H9 (cell line): Measurements from ENCODE around the gene RAB40C. TPM values are rescaled to one million over a fixed set of nuclear protein-coding genes. Genes with fewer than 3 reads are reported as not detected.

ENCODE experiments used
- DNase-seq: peaks from one replicate; pipeline ENCODE4 v3.0.0-alpha.2; 2017
- H2AFZ ChIP-seq: one replicate; pipeline ENCODE4 v1.6.1; 2013; ENCODE audit warnings: mild to moderate bottlenecking, low read length, control low read depth, moderate library complexity
- H2AK5ac ChIP-seq: 2 replicates; pipeline ENCODE4 v1.6.1; 2013; ENCODE audit warnings: low read length, control low read depth, mixed read lengths; ENCODE audit not compliant: insufficient read length
- H2BK120ac ChIP-seq: one replicate; pipeline ENCODE4 v1.6.1; 2013; ENCODE audit warnings: low read depth, mild to moderate bottlenecking, low read length, control low read depth, inconsistent platforms; ENCODE audit not compliant: poor library complexity, severe bottlenecking
- H2BK12ac ChIP-seq: 2 replicates; pipeline ENCODE4 v1.6.1; 2013; ENCODE audit warnings: low read length, control low read depth, mixed read lengths, low read depth; ENCODE audit not compliant: insufficient read length
- H2BK15ac ChIP-seq: 2 replicates; pipeline ENCODE4 v1.6.1; 2013; ENCODE audit warnings: low read depth, low read length, control low read depth
- H2BK20ac ChIP-seq: one replicate; pipeline ENCODE4 v1.6.1; 2013; ENCODE audit warnings: low read depth, mild to moderate bottlenecking, low read length, control low read depth, inconsistent platforms; ENCODE audit not compliant: poor library complexity, severe bottlenecking
- H2BK5ac ChIP-seq: 2 replicates; pipeline ENCODE4 v1.6.1; 2013; ENCODE audit warnings: low read length, control low read depth, mixed read lengths; ENCODE audit not compliant: insufficient read length
- H3K14ac ChIP-seq: 2 replicates; pipeline ENCODE4 v1.6.1; 2013; ENCODE audit warnings: low read length, control low read depth; ENCODE audit not compliant: insufficient read depth
- H3K18ac ChIP-seq: 2 replicates; pipeline ENCODE4 v1.6.1; 2013; ENCODE audit warnings: low read depth, mild to moderate bottlenecking, mixed read lengths, low read length, control low read depth; ENCODE audit not compliant: insufficient read length
- H3K23ac ChIP-seq: 2 replicates; pipeline ENCODE4 v1.6.1; 2013; ENCODE audit warnings: low read length, control low read depth, mixed read lengths, low read depth; ENCODE audit not compliant: insufficient read length
- H3K23me2 ChIP-seq: 2 replicates; pipeline ENCODE4 v1.6.1; 2013; ENCODE audit warnings: low read depth, mild to moderate bottlenecking, mixed read lengths, low read length, control low read depth; ENCODE audit not compliant: insufficient read length, poor library complexity, severe bottlenecking
- H3K27ac ChIP-seq: 2 replicates; pipeline ENCODE4 v1.5.1; 2013; ENCODE audit warnings: low read length, control low read depth, mixed read lengths, low read depth; ENCODE audit not compliant: insufficient read length
- H3K27me3 ChIP-seq: 2 replicates; pipeline ENCODE4 v1.6.1; 2013; ENCODE audit warnings: low read length, control low read depth, inconsistent platforms; ENCODE audit not compliant: insufficient read depth
- H3K4ac ChIP-seq: 2 replicates; pipeline ENCODE4 v1.6.1; 2013; ENCODE audit warnings: low read depth, mild to moderate bottlenecking, control low read depth, inconsistent platforms, low read length, moderate library complexity
- H3K4me1 ChIP-seq: 2 replicates; pipeline ENCODE4 v1.6.1; 2013; ENCODE audit warnings: low read length, control low read depth, inconsistent platforms; ENCODE audit not compliant: insufficient read depth
- H3K4me2 ChIP-seq: 2 replicates; pipeline ENCODE4 v1.6.1; 2013; ENCODE audit warnings: low read length, control low read depth, mixed read lengths; ENCODE audit not compliant: insufficient read length, insufficient read depth
- H3K56ac ChIP-seq: 2 replicates; pipeline ENCODE4 v1.6.1; 2013; ENCODE audit warnings: low read depth, mild to moderate bottlenecking, mixed read lengths, low read length, control low read depth; ENCODE audit not compliant: insufficient read length
- H3K79me1 ChIP-seq: 2 replicates; pipeline ENCODE4 v1.6.1; 2013; ENCODE audit warnings: low read depth, mild to moderate bottlenecking, moderate library complexity, low read length, control low read depth, inconsistent platforms; ENCODE audit not compliant: insufficient read depth, poor library complexity, severe bottlenecking
- H3K79me2 ChIP-seq: 2 replicates; pipeline ENCODE4 v1.6.1; 2013; ENCODE audit warnings: low read length, control low read depth, inconsistent platforms; ENCODE audit not compliant: insufficient read depth
- H3K9ac ChIP-seq: 2 replicates; pipeline ENCODE4 v1.6.1; 2013; ENCODE audit warnings: low read length, control low read depth, mixed read lengths; ENCODE audit not compliant: insufficient read length; ENCODE audit errors: extremely low read depth
- H3K9me3 ChIP-seq: one replicate; pipeline ENCODE4 v1.6.1; 2013; ENCODE audit warnings: low read depth, low read length, inconsistent platforms; ENCODE audit not compliant: control insufficient read depth
- H3T11ph ChIP-seq: one replicate; pipeline ENCODE4 v1.6.1; 2013; ENCODE audit warnings: mild to moderate bottlenecking, low read length, control low read depth, inconsistent platforms
- H4K20me1 ChIP-seq: one replicate; pipeline ENCODE4 v1.6.1; 2013; ENCODE audit not compliant: control insufficient read depth, insufficient read length, insufficient read depth
- H4K5ac ChIP-seq: 2 replicates; pipeline ENCODE4 v1.6.1; 2013; ENCODE audit warnings: low read depth, mild to moderate bottlenecking, mixed read lengths, low read length, control low read depth; ENCODE audit not compliant: insufficient read length
- H4K8ac ChIP-seq: replicated peaks from 2 replicates; pipeline ENCODE4 v1.6.1; 2013; ENCODE audit warnings: low read length, control low read depth, mixed read lengths, low read depth; ENCODE audit not compliant: insufficient read length
- H4K91ac ChIP-seq: 2 replicates; pipeline ENCODE4 v1.6.1; 2013; ENCODE audit warnings: low read depth, mild to moderate bottlenecking, moderate library complexity, mixed read lengths, low read length, control low read depth; ENCODE audit not compliant: insufficient read length
- H3K27ac Mint-ChIP-seq, 3 experiments: 2 replicates in 2 of 3; 3 replicates in 1 of 3; pipeline ENCODE4 v1.8.0; 2020 to 2021; ENCODE audit warnings: mixed read lengths in 3 of 3, mild to moderate bottlenecking in 1 of 3, moderate library complexity in 1 of 3
- H3K27me3 Mint-ChIP-seq: 2 replicates; pipeline ENCODE4 v1.8.0; 2021; ENCODE audit warnings: low read depth, mild to moderate bottlenecking, moderate library complexity, mixed read lengths
- H3K36me3 Mint-ChIP-seq, 3 experiments: 2 replicates in 2 of 3; 3 replicates in 1 of 3; pipeline ENCODE4 v1.8.0; 2020 to 2021; ENCODE audit warnings: low read depth in 3 of 3, mixed read lengths in 3 of 3; ENCODE audit not compliant: insufficient read depth in 1 of 3
- H3K4me1 Mint-ChIP-seq, 2 experiments: 2 replicates each; pipeline ENCODE4 v1.8.0; 2020; ENCODE audit warnings: mixed read lengths in 2 of 2
- H3K4me3 Mint-ChIP-seq, 2 experiments: 2 replicates in 1 of 2; 3 replicates in 1 of 2; pipeline ENCODE4 v1.8.0; 2020 to 2021; ENCODE audit warnings: mild to moderate bottlenecking in 2 of 2, mixed read lengths in 2 of 2, moderate library complexity in 1 of 2
- H3K9me3 Mint-ChIP-seq, 2 experiments: 2 replicates in 1 of 2; 3 replicates in 1 of 2; pipeline ENCODE4 v1.8.0; 2020; ENCODE audit warnings: mild to moderate bottlenecking in 2 of 2, mixed read lengths in 2 of 2, moderate library complexity in 1 of 2
- CTCF ChIP-seq: fragments of 200-600 bp; sonication (generic); conservative IDR thresholded peaks from 3 replicates; pipeline ENCODE4 v1.8.0; 2021; ENCODE audit warnings: antibody characterized with exemption, mild to moderate bottlenecking
- WGBS: extraction: QIAGEN DNeasy Blood & Tissue Kit; methylation state at CpG from one replicate; pipeline ENCODE4 v1.1.7; 2013; ENCODE audit warnings: missing lambda C conversion rate, low lambda C conversion rate, mixed read lengths; ENCODE audit not compliant: insufficient read length; ENCODE audit errors: extremely low coverage; 5-methylcytosine and 5-hydroxymethylcytosine counted together
- total RNA-seq: library from RNA; stranded (reverse); gene quantifications from 2 replicates; pipeline ENCODE4 v1.2.1, GENCODE V29; 2021

Gene RAB40C
- total RNA-seq, 1 experiment from 2014 or later = 19.1 TPM

GRCh38 chr16:576197-576822, 13.6 kb upstream of the RAB40C start:
- peaks cover 3 to 13% of the 10 kb centered on the region in 2 experiments for H3K4me1 Mint-ChIP-seq
- Histone ChIP-seq H3K9ac (no peak overlapping the region), H3K27me3 (no peaks in the 10 kb centered on the region), H2BK5ac (no peak overlapping the region), H3K18ac (no peak overlapping the region), H2BK15ac (no peak overlapping the region), H3K23me2 (no peaks in the 10 kb centered on the region), H4K91ac (no peak overlapping the region), H3K4me1 (no peaks in the 10 kb centered on the region), H2BK120ac (no peak overlapping the region), H3K79me1 (no peaks in the 10 kb centered on the region), H2BK20ac (no peak overlapping the region), H3K23ac (no peak overlapping the region), H3K79me2 (no peaks in the 10 kb centered on the region), H3K4ac (no peak overlapping the region), H4K8ac (no peak overlapping the region), H3K4me2 (no peak overlapping the region), H3K9me3 (no peaks in the 10 kb centered on the region), H2AFZ (no peak overlapping the region), H3K14ac (no peak overlapping the region), H4K5ac (no peak overlapping the region), H2AK5ac (no peak overlapping the region), H2BK12ac (no peak overlapping the region), H3K27ac (no peak overlapping the region), H4K20me1 (no peaks in the 10 kb centered on the region), H3K56ac (no peak overlapping the region), H3T11ph (no peak overlapping the region)
- H3K9me3 Mint-ChIP-seq = no peaks in the 10 kb centered on the region
- no peak for TF ChIP-seq CTCF
- peaks cover 2% of the 10 kb centered on the region; the same call in 1 of the 2 replicates for H3K27me3 Mint-ChIP-seq
- no peak overlapping the region for H3K4me3 Mint-ChIP-seq
- H3K27ac Mint-ChIP-seq = peak overlapping the region in 2 of 3 experiments; percentile 81 to 90; a peak in 4 of 7 replicates
- no peak for DNase-seq
- no CpG with 5 or more reads among the region's 21 CpGs for WGBS
- peaks cover 0 to 4% (median 3%) of the 10 kb centered on the region in 3 experiments; a peak in 4 of 7 replicates for H3K36me3 Mint-ChIP-seq
